Measurements from ENCODE around the gene SIK3.

The SIK3 gene

GRCh38 chr11:116903090-116903489 lies 195.1 kb downstream of the SIK3 start:
- in situ Hi-C loops (cut with HindIII; ENCODE audit: low sequenced_read_pairs), result no loop called here

- in situ Hi-C loops (cut with HindIII; ENCODE audit: low sequenced_read_pairs), result no loop called here
Measured at GRCh38 chr11:116901964-116902688, 196.1 kb downstream of the SIK3 start.

- in situ Hi-C loops (cut with HindIII; ENCODE audit: low sequenced_read_pairs), result no loop called here
Measured at GRCh38 chr11:116901211-116901610, 197.0 kb downstream of the SIK3 start.

GRCh38 chr11:116896211-116896610 lies 202.0 kb downstream of the SIK3 start:
- in situ Hi-C loops (cut with HindIII; ENCODE audit: low sequenced_read_pairs), result no loop called here

GRCh38 chr11:116895048-116895757 lies 203.0 kb downstream of the SIK3 start:
- in situ Hi-C loops (cut with HindIII; ENCODE audit: low sequenced_read_pairs), result no loop called here

GRCh38 chr11:116893906-116894305 lies 204.3 kb downstream of the SIK3 start:
- in situ Hi-C loops (cut with HindIII; ENCODE audit: low sequenced_read_pairs), result no loop called here

GRCh38 chr11:116893437-116893836 lies 204.8 kb downstream of the SIK3 start:
- in situ Hi-C loops (cut with HindIII; ENCODE audit: low sequenced_read_pairs), result no loop called here

GRCh38 chr11:116892374-116892773 lies 205.9 kb downstream of the SIK3 start:
- in situ Hi-C loops (cut with HindIII; ENCODE audit: low sequenced_read_pairs), result no loop called here

GRCh38 chr11:116891746-116892145 lies 206.5 kb downstream of the SIK3 start:
- in situ Hi-C loops (cut with HindIII; ENCODE audit: low sequenced_read_pairs), result no loop called here

- in situ Hi-C loops (cut with HindIII; ENCODE audit: low sequenced_read_pairs), result no loop called here
Measured at GRCh38 chr11:116890607-116891006, 207.6 kb downstream of the SIK3 start.

- in situ Hi-C loops (cut with HindIII; ENCODE audit: low sequenced_read_pairs), result no loop called here
Measured at GRCh38 chr11:116890193-116890592, 208.0 kb downstream of the SIK3 start.

GRCh38 chr11:116888884-116889549 lies 209.2 kb downstream of the SIK3 start:
- in situ Hi-C loops (cut with HindIII; ENCODE audit: low sequenced_read_pairs), result no loop called here

GRCh38 chr11:116888024-116888423 lies 210.2 kb downstream of the SIK3 start:
- in situ Hi-C loops (cut with HindIII; ENCODE audit: low sequenced_read_pairs), result no loop called here

- in situ Hi-C loops (cut with HindIII; ENCODE audit: low sequenced_read_pairs), result no loop called here
Measured at GRCh38 chr11:116885951-116886655, 212.1 kb downstream of the SIK3 start.

GRCh38 chr11:116882386-116882785 lies 215.8 kb downstream of the SIK3 start:
- in situ Hi-C loops (cut with HindIII; ENCODE audit: low sequenced_read_pairs), result no loop called here

GRCh38 chr11:116881143-116881542 lies 217.1 kb downstream of the SIK3 start:
- in situ Hi-C loops (cut with HindIII; ENCODE audit: low sequenced_read_pairs), result no loop called here

GRCh38 chr11:116879800-116880625 lies 218.2 kb downstream of the SIK3 start:
- in situ Hi-C loops (cut with HindIII; ENCODE audit: low sequenced_read_pairs), result no loop called here

- in situ Hi-C loops (cut with HindIII; ENCODE audit: low sequenced_read_pairs), result no loop called here
Measured at GRCh38 chr11:116876656-116877055, 221.6 kb downstream of the SIK3 start.

- in situ Hi-C loops (cut with HindIII; ENCODE audit: low sequenced_read_pairs), result no loop called here
Measured at GRCh38 chr11:116875194-116875593, 223.0 kb downstream of the SIK3 start.

GRCh38 chr11:116874251-116874650 lies 224.0 kb downstream of the SIK3 start:
- in situ Hi-C loops (cut with HindIII; ENCODE audit: low sequenced_read_pairs), result no loop called here
